ENCODE measurements around the gene POP7. TPM values are rescaled to one million over a fixed set of nuclear protein-coding genes. Genes with fewer than 3 reads are reported as not detected.
"Not testable (repeated sequence)": the region's sequence is repeated elsewhere in the genome, so short reads cannot be mapped to it uniquely, and the experiment has no call there.

The POP7 gene
- polyA plus RNA-seq, 1 donor from 2014 or later = 92.1 TPM

GRCh38 chr7:100696123-100696521, 9.8 kb upstream of the POP7 start:
- Histone ChIP-seq H2AFZ (ENCODE audit: low read depth, low read length) (no peak overlapping the region), H3K27ac (ENCODE audit: low read length) (no peak overlapping the region), H3K9ac (ENCODE audit: low read length) (no peak overlapping the region), H3K79me2 (replicated peaks; ENCODE audit: insufficient read depth, low read length) (peaks cover 25% of the 10 kb centered on the region), H3K27me3 (ENCODE audit: insufficient read depth, low read depth, low read length) (no peaks in the 10 kb centered on the region), H3K4me2 (ENCODE audit: low read length) (no peak overlapping the region), H3K36me3 (ENCODE audit: insufficient read depth, low read length) (no peaks in the 10 kb centered on the region), H4K20me1 (ENCODE audit: insufficient read depth) (peaks cover 6% of the 10 kb centered on the region), H3K9me2 (ENCODE audit: insufficient read depth, low read length) (no peaks in the 10 kb centered on the region), H3F3A (ENCODE audit: insufficient read depth, low read length, poor library complexity, severe bottlenecking) (no peaks in the 10 kb centered on the region), H3K4me3 (ENCODE audit: low read length) (no peak overlapping the region), H3K9me3 (ENCODE audit: low read length) (no peaks in the 10 kb centered on the region)
- TF ChIP-seq EP300 (conservative IDR thresholded peaks at IDR 0.05; ENCODE audit: poor library complexity, severe bottlenecking) (no peak), TAF1 (IDR thresholded peaks at IDR 0.05; ENCODE audit: low read depth) (no peak)

DNA sequence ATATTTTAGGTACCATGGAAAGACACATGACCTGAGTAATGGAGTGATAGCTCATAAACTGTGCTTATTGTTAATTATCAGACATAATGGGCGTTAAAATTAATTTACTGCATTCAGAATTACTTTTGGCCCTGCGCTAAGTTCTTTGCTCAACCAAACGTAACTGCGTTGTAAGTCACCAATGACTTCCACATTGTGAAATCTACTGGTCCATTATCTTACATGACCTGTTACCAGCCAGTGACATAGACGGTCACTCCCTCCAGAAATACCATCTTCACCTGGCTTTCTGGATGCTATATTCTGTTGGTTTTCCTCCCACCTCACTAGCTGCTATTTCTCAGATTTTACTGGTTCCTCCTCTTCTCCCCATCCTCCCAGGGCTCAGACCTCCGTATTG, 6.9 kb upstream of the POP7 start:
- Histone ChIP-seq H4K20me1 (ENCODE audit: insufficient read depth) (no peaks in the 10 kb centered on the region), H3K4me3 (ENCODE audit: low read length) (no peak overlapping the region), H3K4me2 (ENCODE audit: low read length) (no peak overlapping the region), H3K9me3 (ENCODE audit: low read length) (no peaks in the 10 kb centered on the region), H3F3A (ENCODE audit: insufficient read depth, low read length, poor library complexity, severe bottlenecking) (no peaks in the 10 kb centered on the region), H3K9ac (ENCODE audit: low read length) (no peak overlapping the region), H3K79me2 (replicated peaks; ENCODE audit: insufficient read depth, low read length) (no peaks in the 10 kb centered on the region), H3K36me3 (ENCODE audit: insufficient read depth, low read length) (no peaks in the 10 kb centered on the region), H2AFZ (ENCODE audit: low read depth, low read length) (no peak overlapping the region), H3K27me3 (ENCODE audit: insufficient read depth, low read depth, low read length) (no peaks in the 10 kb centered on the region), H3K9me2 (ENCODE audit: insufficient read depth, low read length) (no peaks in the 10 kb centered on the region), H3K27ac (ENCODE audit: low read length) (no peak overlapping the region)
- TF ChIP-seq CTCF (IDR thresholded peaks at IDR 0.05; ENCODE audit: poor library complexity, severe bottlenecking) (no peak), SMC3 (conservative IDR thresholded peaks at IDR 0.05; ENCODE audit: poor library complexity) (no peak), TAF1 (IDR thresholded peaks at IDR 0.05; ENCODE audit: low read depth) (no peak), EZH2 (IDR thresholded peaks at IDR 0.05; ENCODE audit: borderline replicate concordance, insufficient read depth, low read length, poor library complexity, severe bottlenecking) (no peak), MXI1 (conservative IDR thresholded peaks at IDR 0.05; ENCODE audit: poor library complexity, severe bottlenecking) (no peak), RAD21 (conservative IDR thresholded peaks at IDR 0.05) (no peak), EP300 (conservative IDR thresholded peaks at IDR 0.05; ENCODE audit: poor library complexity, severe bottlenecking) (no peak), POLR2AphosphoS5 (IDR thresholded peaks at IDR 0.05) (no peak)
- TF ChIP-seq, protein P1, sequence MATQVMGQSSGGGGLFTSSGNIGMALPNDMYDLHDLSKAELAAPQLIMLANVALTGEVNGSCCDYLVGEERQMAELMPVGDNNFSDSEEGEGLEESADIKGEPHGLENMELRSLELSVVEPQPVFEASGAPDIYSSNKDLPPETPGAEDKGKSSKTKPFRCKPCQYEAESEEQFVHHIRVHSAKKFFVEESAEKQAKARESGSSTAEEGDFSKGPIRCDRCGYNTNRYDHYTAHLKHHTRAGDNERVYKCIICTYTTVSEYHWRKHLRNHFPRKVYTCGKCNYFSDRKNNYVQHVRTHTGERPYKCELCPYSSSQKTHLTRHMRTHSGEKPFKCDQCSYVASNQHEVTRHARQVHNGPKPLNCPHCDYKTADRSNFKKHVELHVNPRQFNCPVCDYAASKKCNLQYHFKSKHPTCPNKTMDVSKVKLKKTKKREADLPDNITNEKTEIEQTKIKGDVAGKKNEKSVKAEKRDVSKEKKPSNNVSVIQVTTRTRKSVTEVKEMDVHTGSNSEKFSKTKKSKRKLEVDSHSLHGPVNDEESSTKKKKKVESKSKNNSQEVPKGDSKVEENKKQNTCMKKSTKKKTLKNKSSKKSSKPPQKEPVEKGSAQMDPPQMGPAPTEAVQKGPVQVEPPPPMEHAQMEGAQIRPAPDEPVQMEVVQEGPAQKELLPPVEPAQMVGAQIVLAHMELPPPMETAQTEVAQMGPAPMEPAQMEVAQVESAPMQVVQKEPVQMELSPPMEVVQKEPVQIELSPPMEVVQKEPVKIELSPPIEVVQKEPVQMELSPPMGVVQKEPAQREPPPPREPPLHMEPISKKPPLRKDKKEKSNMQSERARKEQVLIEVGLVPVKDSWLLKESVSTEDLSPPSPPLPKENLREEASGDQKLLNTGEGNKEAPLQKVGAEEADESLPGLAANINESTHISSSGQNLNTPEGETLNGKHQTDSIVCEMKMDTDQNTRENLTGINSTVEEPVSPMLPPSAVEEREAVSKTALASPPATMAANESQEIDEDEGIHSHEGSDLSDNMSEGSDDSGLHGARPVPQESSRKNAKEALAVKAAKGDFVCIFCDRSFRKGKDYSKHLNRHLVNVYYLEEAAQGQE (IDR thresholded peaks at IDR 0.05; ENCODE audit: borderline replicate concordance) = no peak

- not testable (repeated sequence) for H3K4me3 ChIP-seq (ENCODE audit: low read length); H3K36me3 ChIP-seq (ENCODE audit: insufficient read depth, low read length); H2AFZ ChIP-seq (ENCODE audit: low read depth, low read length); H3K79me2 ChIP-seq (replicated peaks; ENCODE audit: insufficient read depth, low read length); H3K9me2 ChIP-seq (ENCODE audit: insufficient read depth, low read length); H3K9me3 ChIP-seq (ENCODE audit: low read length); H3F3A ChIP-seq (ENCODE audit: insufficient read depth, low read length, poor library complexity, severe bottlenecking); H3K27me3 ChIP-seq (ENCODE audit: insufficient read depth, low read depth, low read length); H3K27ac ChIP-seq (ENCODE audit: low read length); H3K4me2 ChIP-seq (ENCODE audit: low read length); H3K9ac ChIP-seq (ENCODE audit: low read length); H4K20me1 ChIP-seq (ENCODE audit: insufficient read depth)
Observed at GRCh38 chr7:100701089-100701488, 4.8 kb upstream of the POP7 start.
